Stimulated activated CD4-positive, alpha-beta T cell treated with anti-CD3 and anti-CD28 coated beads, Interleukin-1b, Interleukin-23, amount 100 ng/mL, for 4 hours (primary cell): ENCODE data around the gene HOXC10.

ENCODE experiments used
- DNase-seq, 2 donors: peaks; one replicate each; pipeline ENCODE4 v3.0.0-alpha.2; 2020; ENCODE audit warnings: low read depth in 2 of 2

The HOXC10 gene

GRCh38 chr12:53965281-53966084 lies 19.5 kb upstream of the HOXC10 start:
- DNase-seq: no peak

GRCh38 chr12:53966085-53966384 lies 18.9 kb upstream of the HOXC10 start:
- DNase-seq: no peak

- DNase-seq: no peak
Measured at GRCh38 chr12:53966385-53967133, 18.4 kb upstream of the HOXC10 start.

GRCh38 chr12:53967421-53967925 lies 17.5 kb upstream of the HOXC10 start:
- DNase-seq: no peak

GRCh38 chr12:53968214-53969127 lies 16.5 kb upstream of the HOXC10 start:
- DNase-seq: no peak

GRCh38 chr12:53969588-53970259 lies 15.2 kb upstream of the HOXC10 start:
- no peak for DNase-seq

GRCh38 chr12:53970451-53970850 lies 14.5 kb upstream of the HOXC10 start:
- DNase-seq: no peak

GRCh38 chr12:53971129-53971528 lies 13.8 kb upstream of the HOXC10 start:
- DNase-seq: no peak

- no peak for DNase-seq
Measured at GRCh38 chr12:53971686-53972085, 13.3 kb upstream of the HOXC10 start.

GRCh38 chr12:53972152-53972702 lies 12.7 kb upstream of the HOXC10 start:
- DNase-seq: no peak

- no peak for DNase-seq
Measured at GRCh38 chr12:53972722-53973235, 12.2 kb upstream of the HOXC10 start, which contains the start of gene HOXC11. Gene HOXC11 (plus strand): TSS chr12:53973126. CDS start chr12:53973242, 116 bp downstream.

- no peak for DNase-seq
Measured at GRCh38 chr12:53973236-53974042, 11.5 kb upstream of the HOXC10 start.

- DNase-seq: no peak
Measured at GRCh38 chr12:53974084-53975063, 10.6 kb upstream of the HOXC10 start, which contains the start of gene HOTAIR. Gene HOTAIR (minus strand): TSS chr12:53974954.

- DNase-seq: no peak
Measured at GRCh38 chr12:53975064-53975471, 9.9 kb upstream of the HOXC10 start.

- no peak for DNase-seq
Measured at GRCh38 chr12:53975479-53976152, 9.3 kb upstream of the HOXC10 start.

- no peak for DNase-seq
Measured at GRCh38 chr12:53976172-53976822, 8.6 kb upstream of the HOXC10 start.

- no peak for DNase-seq
Measured at GRCh38 chr12:53976823-53977595, 7.9 kb upstream of the HOXC10 start.
